WERI-Rb-1 (cell line): ENCODE data around the gene MCM9.

Experiments
- DNase-seq: peaks from one replicate; pipeline ENCODE4 v3.0.0-alpha.2; 2020
- H3K27ac ChIP-seq: fragments of 250-450 bp; sonication (Bioruptor Pico); 2 replicates; pipeline ENCODE4 v1.5.1; 2020; ENCODE audit warnings: mild to moderate bottlenecking, moderate library complexity
- H3K27me3 ChIP-seq: fragments of 250-450 bp; sonication (Bioruptor Pico); 2 replicates; pipeline ENCODE4 v1.5.1; 2021; ENCODE audit warnings: mild to moderate bottlenecking, low read depth, moderate library complexity; ENCODE audit not compliant: insufficient read depth, severe bottlenecking
- H3K36me3 ChIP-seq: fragments of 250-450 bp; sonication (Bioruptor Pico); 2 replicates; pipeline ENCODE4 v1.5.1; 2020; ENCODE audit warnings: mild to moderate bottlenecking, moderate library complexity
- H3K4me3 ChIP-seq: 2 replicates; pipeline ENCODE4 v1.5.1; 2011; ENCODE audit warnings: low read depth, mild to moderate bottlenecking, control low read depth, low read length
- H3K9me3 ChIP-seq: fragments of 250-450 bp; sonication (Bioruptor Pico); 2 replicates; pipeline ENCODE4 v1.5.1; 2021; ENCODE audit warnings: mild to moderate bottlenecking, moderate library complexity; ENCODE audit not compliant: severe bottlenecking
- CTCF ChIP-seq: IDR thresholded peaks from 2 replicates; pipeline ENCODE4 v1.5.1; 2011; ENCODE audit warnings: low read depth, mild to moderate bottlenecking, control low read depth, inconsistent platforms, low read length

The MCM9 gene

GRCh38 chr6:118932421-118932820 lies 2.5 kb downstream of the MCM9 start:
- Histone ChIP-seq H3K4me3 (no peak overlapping the region), H3K36me3 (peaks cover 37% of the 10 kb centered on the region), H3K27ac (no peak overlapping the region), H3K27me3 (no peaks in the 10 kb centered on the region), H3K9me3 (no peaks in the 10 kb centered on the region)
- TF ChIP-seq CTCF, result no peak
- no peak for DNase-seq

- Histone ChIP-seq H3K36me3 (peaks cover 39% of the 10 kb centered on the region), H3K9me3 (no peaks in the 10 kb centered on the region), H3K4me3 (no peak overlapping the region), H3K27me3 (no peaks in the 10 kb centered on the region), H3K27ac (no peak overlapping the region)
- no peak for TF ChIP-seq CTCF
- no peak for DNase-seq
Measured at GRCh38 chr6:118931436-118931835, 3.5 kb downstream of the MCM9 start.

GRCh38 chr6:118930680-118931079 lies 4.3 kb downstream of the MCM9 start:
- no peak overlapping the region for H3K27ac ChIP-seq
- peaks cover 43% of the 10 kb centered on the region for H3K36me3 ChIP-seq
- H3K4me3 ChIP-seq, result no peak overlapping the region
- H3K9me3 ChIP-seq, result no peaks in the 10 kb centered on the region
- no peaks in the 10 kb centered on the region for H3K27me3 ChIP-seq
- no peak for TF ChIP-seq CTCF
- no peak for DNase-seq

- Histone ChIP-seq H3K9me3 (no peaks in the 10 kb centered on the region), H3K4me3 (no peak overlapping the region), H3K27me3 (no peaks in the 10 kb centered on the region), H3K36me3 (peaks cover 50% of the 10 kb centered on the region), H3K27ac (no peak overlapping the region)
- DNase-seq, result no peak
- no peak for TF ChIP-seq CTCF
Measured at GRCh38 chr6:118923035-118923434, 11.9 kb downstream of the MCM9 start.

- Histone ChIP-seq H3K27ac (no peak overlapping the region), H3K36me3 (peaks cover 50% of the 10 kb centered on the region), H3K4me3 (no peak overlapping the region), H3K27me3 (no peaks in the 10 kb centered on the region), H3K9me3 (no peaks in the 10 kb centered on the region)
- no peak for DNase-seq
- TF ChIP-seq CTCF, result no peak
Measured at GRCh38 chr6:118921084-118921483, 13.9 kb downstream of the MCM9 start.

- no peaks in the 10 kb centered on the region for H3K27me3 ChIP-seq
- H3K27ac ChIP-seq, result no peak overlapping the region
- H3K36me3 ChIP-seq, result peaks cover 53% of the 10 kb centered on the region
- TF ChIP-seq CTCF, result no peak
- H3K9me3 ChIP-seq, result no peaks in the 10 kb centered on the region
- no peak for DNase-seq
- no peak overlapping the region for H3K4me3 ChIP-seq
Measured at GRCh38 chr6:118918329-118918725, 16.6 kb downstream of the MCM9 start.
